AG10803 (cell line): ENCODE measurements around the gene RBCK1.
"Not testable (repeated sequence)": the region's sequence is repeated elsewhere in the genome, so short reads cannot be mapped to it uniquely, and the experiment has no call there.

Source experiments
- DNase-seq: peaks from one replicate; pipeline ENCODE4 v3.0.0; 2010; ENCODE audit warnings: low read depth
- H3K4me3 ChIP-seq: 2 replicates; pipeline ENCODE4 v1.5.1; 2011; ENCODE audit warnings: mild to moderate bottlenecking, low read length, control low read depth
- TF ChIP-seq, protein P1 (sequence below): conservative IDR thresholded peaks from 2 replicates; pipeline ENCODE4 v1.5.1; 2011; ENCODE audit warnings: mild to moderate bottlenecking, low read length, control low read depth, inconsistent platforms

Gene RBCK1

DNA sequence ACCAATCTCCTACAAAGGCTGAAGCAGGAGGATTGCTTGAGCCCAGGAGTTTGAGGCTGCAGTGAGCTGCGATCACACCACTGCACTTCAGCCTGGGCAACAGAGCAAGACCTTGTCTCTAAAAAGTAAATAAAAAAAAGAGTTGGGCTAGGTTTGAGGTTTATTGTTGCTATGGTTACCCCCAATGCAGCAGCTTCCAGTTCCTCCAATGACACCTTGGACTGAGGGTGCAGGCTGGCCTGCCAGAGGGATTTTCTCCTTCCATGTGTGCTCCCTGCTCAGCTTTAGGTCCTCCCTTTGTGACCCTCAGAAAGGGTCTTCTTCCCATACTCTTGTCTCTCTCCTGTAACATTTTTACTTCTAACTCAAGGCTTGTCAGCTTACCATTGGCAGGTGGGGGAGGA is 64.8 kb downstream of the RBCK1 start:
- TF ChIP-seq, protein P1, sequence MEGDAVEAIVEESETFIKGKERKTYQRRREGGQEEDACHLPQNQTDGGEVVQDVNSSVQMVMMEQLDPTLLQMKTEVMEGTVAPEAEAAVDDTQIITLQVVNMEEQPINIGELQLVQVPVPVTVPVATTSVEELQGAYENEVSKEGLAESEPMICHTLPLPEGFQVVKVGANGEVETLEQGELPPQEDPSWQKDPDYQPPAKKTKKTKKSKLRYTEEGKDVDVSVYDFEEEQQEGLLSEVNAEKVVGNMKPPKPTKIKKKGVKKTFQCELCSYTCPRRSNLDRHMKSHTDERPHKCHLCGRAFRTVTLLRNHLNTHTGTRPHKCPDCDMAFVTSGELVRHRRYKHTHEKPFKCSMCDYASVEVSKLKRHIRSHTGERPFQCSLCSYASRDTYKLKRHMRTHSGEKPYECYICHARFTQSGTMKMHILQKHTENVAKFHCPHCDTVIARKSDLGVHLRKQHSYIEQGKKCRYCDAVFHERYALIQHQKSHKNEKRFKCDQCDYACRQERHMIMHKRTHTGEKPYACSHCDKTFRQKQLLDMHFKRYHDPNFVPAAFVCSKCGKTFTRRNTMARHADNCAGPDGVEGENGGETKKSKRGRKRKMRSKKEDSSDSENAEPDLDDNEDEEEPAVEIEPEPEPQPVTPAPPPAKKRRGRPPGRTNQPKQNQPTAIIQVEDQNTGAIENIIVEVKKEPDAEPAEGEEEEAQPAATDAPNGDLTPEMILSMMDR, result no peak
- H3K4me3 ChIP-seq, result no peak overlapping the region
- no peak for DNase-seq

DNA sequence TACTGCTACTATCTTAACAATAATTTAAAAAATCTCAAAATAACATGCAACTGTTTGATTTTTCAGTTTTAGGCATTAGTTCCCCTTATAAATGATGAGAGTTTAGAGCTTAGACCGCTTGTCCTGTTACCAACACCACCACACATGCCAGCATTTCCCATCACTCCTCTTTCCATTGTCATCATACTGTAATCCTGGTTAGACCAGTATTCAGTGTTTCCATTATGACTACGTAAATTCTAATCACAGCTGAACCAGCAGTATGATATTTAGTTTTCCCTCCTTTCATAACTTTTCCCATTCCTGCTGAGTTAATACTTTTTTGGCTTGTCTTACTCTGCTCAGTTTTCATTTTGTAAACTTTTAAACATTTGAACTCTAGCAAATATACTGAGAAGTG is 66.5 kb downstream of the RBCK1 start:
- TF ChIP-seq, protein P1, result no peak
- no peak for DNase-seq
- H3K4me3 ChIP-seq, result no peak overlapping the region

DNA sequence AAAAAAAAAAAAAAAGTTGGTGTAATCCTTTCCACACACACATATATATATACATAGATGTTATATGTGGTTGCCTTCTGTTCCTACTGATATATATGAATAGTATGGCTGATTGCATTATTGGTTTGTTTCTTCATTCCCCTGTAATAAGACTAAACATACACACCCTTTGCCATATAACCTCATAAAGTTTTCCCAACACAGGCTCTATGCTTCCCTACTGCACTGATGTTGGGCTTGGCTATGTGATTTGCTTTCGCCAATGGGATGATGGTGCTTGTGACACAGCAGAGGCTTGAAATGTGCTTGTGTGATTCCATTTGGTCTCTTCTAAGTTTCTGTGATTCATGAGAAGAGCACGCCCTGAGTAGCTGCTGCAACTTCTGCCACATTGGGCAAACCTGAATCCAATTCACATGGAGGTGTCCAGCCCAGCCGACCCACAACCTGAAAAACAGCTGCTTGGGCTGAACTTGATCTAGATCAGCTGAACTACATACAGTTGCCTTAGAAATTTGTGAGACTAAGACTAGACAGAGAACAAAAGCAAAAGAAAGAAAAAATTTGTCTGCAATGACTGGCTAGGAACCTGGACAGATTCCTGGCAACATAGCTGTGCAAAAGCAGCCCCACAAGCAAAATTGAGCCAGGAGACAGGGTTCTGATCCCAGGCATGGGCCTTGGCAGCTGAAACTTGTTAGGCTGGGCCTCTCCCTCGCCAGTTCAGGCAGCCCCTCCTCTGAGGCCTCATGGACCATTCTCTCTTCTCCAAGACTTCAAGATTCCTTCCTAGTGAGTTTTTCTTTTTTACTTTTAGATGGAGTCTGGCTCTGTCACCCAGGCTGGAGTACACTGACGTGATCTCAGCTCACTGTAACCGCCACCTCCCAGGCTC is 67.6 kb downstream of the RBCK1 start:
- H3K4me3 ChIP-seq, result no peak overlapping the region
- DNase-seq, result peak; percentile 62
- TF ChIP-seq, protein P1, result no peak

DNA sequence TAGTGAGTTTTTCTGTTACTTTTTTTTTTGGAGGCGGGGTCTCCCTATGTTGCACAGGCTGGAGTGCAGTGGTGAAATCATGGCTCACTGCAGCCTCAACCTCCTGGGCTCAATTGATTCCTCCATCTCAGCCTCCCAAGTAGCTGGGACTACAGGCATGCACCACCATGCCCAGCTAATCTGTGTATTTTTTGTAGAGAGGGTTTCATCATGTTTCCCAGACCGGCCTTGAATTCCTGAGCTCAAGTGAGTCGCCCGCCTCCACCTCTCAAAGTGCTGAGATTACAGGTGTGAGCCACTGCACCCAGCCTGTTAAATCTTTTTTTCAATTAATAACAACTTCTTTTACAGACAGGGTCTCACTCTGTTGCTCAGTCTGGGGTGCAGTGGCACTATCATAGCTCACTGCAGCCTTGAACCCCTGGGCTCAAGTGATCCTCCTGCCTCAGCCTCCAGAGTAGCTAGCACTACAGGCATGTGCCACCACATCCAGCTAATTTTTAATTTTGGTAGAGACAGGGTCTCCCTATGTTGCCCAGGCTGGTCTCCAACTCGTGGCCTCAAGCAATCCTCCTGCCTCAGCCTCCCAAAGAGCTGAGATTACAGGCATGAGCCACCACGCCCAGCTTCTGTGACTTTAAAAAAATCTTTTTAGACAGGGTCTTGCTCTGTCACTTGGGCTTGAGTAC is 68.6 kb downstream of the RBCK1 start:
- not testable (repeated sequence) for H3K4me3 ChIP-seq, DNase-seq

DNA sequence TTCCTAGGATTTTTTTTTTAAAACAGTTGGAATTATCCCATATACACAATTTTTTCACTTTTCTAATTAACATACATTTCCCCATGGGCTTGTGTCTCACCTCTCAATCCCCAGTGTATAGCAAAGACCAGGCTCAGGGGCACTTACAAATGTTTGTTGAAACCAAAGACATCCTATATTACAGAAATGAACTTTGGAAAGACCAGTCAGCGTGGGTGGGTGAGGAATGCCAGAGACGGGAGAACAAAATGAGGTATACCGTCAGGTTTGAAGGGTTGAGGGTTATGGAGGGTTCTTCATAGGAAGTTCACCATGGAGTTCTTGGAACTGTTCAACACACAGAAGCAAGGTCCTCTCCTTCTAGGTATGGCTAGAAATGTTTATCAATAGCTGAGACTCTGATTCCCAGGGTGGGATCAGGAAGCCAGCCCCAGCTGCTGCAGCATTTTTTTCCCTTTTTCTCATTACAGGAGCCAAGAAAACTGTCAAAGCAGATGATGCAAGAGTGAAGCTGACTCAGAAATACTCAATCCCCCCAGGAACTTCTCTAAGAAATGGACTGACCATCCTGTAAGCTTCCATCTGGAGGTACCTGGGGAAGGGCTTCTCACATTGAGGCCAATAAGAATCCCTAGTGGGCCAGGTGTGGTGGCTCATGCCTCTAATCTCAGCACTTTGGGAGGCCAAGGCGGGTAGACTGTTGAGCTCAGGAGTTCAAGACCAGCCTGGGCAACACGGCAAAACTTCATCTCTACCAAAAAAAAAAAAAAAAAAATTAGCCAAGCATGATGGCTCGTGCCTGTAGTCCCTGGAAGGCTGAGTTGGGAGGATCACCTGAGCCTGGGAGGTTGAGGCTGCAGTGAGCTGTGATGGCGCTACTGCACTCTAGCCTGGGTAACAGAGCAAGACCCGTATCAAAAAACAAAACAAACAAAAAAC is 70.2 kb downstream of the RBCK1 start:
- no peak overlapping the region for H3K4me3 ChIP-seq
- TF ChIP-seq, protein P1, result no peak
- peak; percentile 76 for DNase-seq

DNA sequence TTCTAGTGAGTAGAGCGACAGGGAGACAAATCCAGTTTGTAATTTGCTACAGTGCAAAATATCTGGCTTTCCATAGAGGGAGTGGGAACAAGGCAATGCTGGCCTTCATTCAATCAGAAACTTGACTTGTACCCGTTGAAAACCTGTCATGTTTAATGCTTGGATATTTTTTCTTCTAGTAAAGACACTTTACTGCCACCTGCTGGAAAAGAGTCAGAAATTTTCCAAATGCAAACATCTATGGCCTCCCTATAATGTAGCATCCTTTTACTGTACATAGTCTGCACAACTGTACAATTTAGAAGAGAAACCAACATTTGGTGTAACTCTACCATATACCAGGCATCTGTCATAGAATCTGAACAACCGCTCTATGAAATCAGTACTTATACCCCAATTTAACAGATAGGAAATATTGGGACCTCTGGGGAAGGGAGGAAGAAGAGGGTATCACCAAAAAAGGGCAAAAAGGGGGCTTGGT is 70.9 kb downstream of the RBCK1 start:
- H3K4me3 ChIP-seq, result no peak overlapping the region
- peak; percentile 64 for DNase-seq
- TF ChIP-seq, protein P1, result peak; percentile 66

DNA sequence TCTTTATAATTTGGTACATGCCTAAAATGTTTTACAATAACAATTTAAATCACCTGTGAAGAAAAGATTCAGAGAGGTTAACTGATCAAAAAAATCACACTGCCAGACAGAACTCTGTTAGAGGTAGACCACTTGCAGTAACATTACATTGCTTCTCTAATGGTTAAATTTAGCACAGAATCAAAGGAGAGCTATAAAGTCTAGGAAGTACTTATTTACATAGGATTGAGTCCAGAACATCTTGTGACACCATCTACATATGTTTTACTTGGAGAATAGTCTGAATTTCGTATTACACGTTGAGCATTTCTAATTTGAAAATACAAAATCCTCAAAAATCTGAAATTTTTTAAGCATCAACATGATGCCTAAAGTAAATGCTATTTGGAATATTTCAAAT is 71.4 kb downstream of the RBCK1 start:
- H3K4me3 ChIP-seq, result no peak overlapping the region
- TF ChIP-seq, protein P1, result no peak
- no peak for DNase-seq
